Adipose tissue (tissue), 3 donors: ENCODE data around the gene DCAF6. TPM values are rescaled to one million over a fixed set of nuclear protein-coding genes. Genes with fewer than 3 reads are reported as not detected.

Experiments
- H3K27ac ChIP-seq: one replicate; pipeline ENCODE4 v1.5.1; 2013; ENCODE audit warnings: low read depth, low read length
- WGBS, 3 donors: extraction: QIAGEN DNeasy Blood & Tissue Kit; methylation state at CpG; one replicate each; pipeline ENCODE4 v1.1.7; 2013; 5-methylcytosine and 5-hydroxymethylcytosine counted together
- polyA plus RNA-seq, 3 donors: library from polyadenylated mRNA; stranded (reverse); fragments of 200-250 nt; gene quantifications; one replicate each; pipeline ENCODE4 v1.2.3, GENCODE V29; 2013
- donor health status: healthy with polysubstance abuse.
- donor health status: Bipolar disorder and iron deficiency.
- donor health status: healthy.

The DCAF6 gene
- polyA plus RNA-seq, 3 donors = 12.8 to 56.2 (median 29.1) TPM

GRCh38 chr1:167996266-167996665, 59.8 kb downstream of the DCAF6 start:
- WGBS, 3 donors = 95 to 99% (median 96%) methylated on average over 3 of the region's 3 CpGs

DNA sequence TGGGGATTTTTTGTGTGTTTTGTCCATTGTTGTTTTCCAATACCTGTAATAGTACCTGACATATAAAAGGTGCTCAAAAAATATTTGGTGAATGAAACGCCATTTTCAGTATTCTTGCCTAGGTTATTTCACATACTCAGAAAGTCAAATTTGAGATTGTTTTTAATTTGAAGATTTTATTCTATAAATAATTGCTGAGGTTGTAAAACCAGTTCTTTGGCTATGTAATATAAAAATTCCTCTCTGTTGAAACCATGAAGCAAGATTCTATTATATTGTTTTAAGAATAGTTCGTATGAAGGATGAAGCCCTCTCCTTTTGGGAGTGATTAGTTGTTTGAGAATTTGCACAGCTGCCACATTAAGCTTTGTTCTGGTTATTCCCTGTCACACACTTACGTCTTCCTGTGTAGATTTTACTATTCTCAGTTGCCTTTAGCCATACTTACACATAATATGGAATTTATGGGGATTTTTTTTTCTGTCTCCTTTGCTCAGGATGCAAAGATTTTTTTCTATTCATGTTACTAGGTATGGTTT, 60.6 kb downstream of the DCAF6 start:
- 51 to 96% (median 92%) methylated on average over 3 of the region's 3 CpGs for WGBS, 3 donors
- H3K27ac ChIP-seq = no peak overlapping the region

More at GRCh38 chr1:167996266-167996665, 59.8 kb downstream of the DCAF6 start:
- no peak overlapping the region for H3K27ac ChIP-seq

DNA sequence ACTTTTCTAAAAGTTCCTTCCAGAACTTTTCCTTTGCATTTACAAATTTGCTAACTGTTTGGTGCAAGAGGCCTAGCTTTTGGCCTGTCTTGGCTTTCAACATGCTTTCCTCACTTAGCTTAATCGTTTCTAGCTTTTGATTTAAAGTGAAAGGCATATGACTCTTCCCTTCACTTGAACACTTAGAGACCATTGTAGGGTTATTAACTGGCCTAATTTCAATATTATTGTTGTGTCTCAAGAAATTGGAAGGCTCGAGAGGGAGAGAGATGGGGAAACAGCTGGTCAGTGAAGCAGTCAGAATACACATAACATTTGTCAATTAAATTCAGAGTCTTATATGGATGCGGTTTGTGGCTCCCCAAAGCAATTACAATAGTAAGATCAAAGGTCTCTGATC, 63.4 kb downstream of the DCAF6 start:
- H3K27ac ChIP-seq = no peak overlapping the region

DNA sequence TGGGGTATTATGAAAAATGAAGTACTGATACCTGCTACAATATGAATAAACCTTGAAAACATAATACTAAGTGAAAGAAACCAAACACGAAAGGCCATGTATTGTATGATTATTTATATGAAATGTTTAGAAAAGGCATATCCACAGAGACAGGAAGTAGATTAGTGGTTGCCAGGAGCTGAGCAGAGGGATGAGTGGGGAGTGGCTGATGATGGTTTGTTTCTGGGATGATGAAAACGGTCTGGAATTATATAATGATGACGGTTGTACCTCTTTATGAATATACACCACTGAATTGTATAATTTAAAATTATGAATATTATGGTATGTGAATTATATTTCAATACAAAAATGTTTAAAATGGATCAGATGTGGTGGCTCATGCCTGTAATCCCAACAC, 64.2 kb downstream of the DCAF6 start:
- H3K27ac ChIP-seq = no peak overlapping the region
- 90 to 98% (median 93%) methylated on average over 3 of the region's 3 CpGs for WGBS, 3 donors

More for the DNA sequence above, 63.4 kb downstream of the DCAF6 start:
- 79 to 90% (median 81%) methylated on average over 3 of the region's 3 CpGs for WGBS, 3 donors

- WGBS, 3 donors = 95 to 100% (median 97%) methylated on average over 1 of the region's 1 CpG
- H3K27ac ChIP-seq = no peak overlapping the region
Observed at GRCh38 chr1:168001213-168001612, 64.7 kb downstream of the DCAF6 start.

- H3K27ac ChIP-seq = no peak overlapping the region
- 97 to 99% (median 98%) methylated on average over 2 of the region's 2 CpGs for WGBS, 3 donors
Observed at GRCh38 chr1:168004531-168004930, 68.0 kb downstream of the DCAF6 start.

GRCh38 chr1:168005529-168005928, 69.0 kb downstream of the DCAF6 start:
- no peak overlapping the region for H3K27ac ChIP-seq

GRCh38 chr1:168007691-168008090, 71.2 kb downstream of the DCAF6 start:
- H3K27ac ChIP-seq = no peak overlapping the region
- WGBS, 3 donors = 93 to 100% (median 94%) methylated on average over 1 of the region's 1 CpG

GRCh38 chr1:168008595-168008994, 72.1 kb downstream of the DCAF6 start:
- WGBS, 3 donors = 86 to 97% (median 88%) methylated on average over 5 of the region's 5 CpGs
- no peak overlapping the region for H3K27ac ChIP-seq

DNA sequence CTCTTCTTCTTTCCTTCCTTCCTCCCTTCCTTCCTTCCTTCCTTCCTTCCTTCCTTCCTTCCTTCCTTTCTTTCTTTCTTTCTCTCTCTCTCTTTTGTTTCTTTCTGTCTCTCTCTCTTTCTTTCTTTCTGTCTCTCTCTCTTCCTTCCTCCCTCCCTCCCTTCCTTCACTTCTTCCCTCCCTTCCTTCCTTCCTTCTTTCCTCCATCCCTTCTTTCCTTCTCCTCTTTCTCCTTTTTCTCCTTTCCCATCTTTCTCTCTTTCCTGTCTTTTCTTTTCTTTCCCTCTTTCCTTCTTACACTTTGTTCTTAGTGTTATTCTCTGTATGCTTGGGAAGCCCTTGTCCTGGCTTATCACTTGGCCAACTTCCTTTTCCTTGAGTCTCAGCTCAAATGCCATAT, 72.8 kb downstream of the DCAF6 start:
- no peak overlapping the region for H3K27ac ChIP-seq

DNA sequence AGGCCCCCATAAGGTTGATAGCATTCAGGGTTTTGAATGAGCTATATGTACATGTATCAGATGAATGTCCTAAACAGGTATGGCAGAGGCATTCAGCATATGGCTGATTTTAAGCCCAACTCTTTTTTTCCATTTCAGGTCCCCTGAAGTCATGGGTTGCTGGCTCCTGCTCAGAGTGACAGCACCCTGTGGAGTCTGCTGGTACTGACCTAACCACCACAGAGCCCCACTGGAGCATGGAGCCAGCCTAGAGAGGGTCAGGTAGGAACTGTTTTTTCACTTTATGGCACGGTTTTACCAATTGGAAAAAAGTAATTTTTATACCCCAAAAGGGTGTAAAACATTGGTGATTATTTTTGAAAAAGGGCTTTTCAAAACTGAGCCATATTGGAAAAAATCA, 82.9 kb downstream of the DCAF6 start:
- WGBS, 3 donors = 88 to 97% (median 92%) methylated on average over 1 of the region's 1 CpG
- H3K27ac ChIP-seq = no peak overlapping the region

- no peak overlapping the region for H3K27ac ChIP-seq
- WGBS, 3 donors = 93 to 97% (median 93%) methylated on average over 5 of the region's 5 CpGs
Observed at GRCh38 chr1:168031198-168031597, 94.7 kb downstream of the DCAF6 start.

DNA sequence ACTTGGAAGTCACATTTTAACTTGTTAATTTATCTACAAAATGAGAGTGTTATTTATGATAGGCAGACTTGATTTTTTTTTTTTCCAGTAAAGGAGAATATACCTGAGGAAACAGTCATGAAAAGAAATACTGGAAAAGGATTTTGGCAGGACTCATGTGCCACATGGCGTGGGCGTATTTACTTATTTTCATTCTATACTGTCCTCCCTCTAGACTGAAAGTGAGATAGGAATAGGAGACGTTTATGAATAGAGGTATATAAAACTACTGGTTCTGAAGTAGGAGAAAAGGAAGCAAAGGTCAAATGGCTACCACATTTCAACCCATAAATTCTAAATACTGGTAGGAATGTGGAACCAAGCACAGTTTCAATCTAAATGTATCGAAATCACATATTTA, 95.1 kb downstream of the DCAF6 start:
- WGBS, 3 donors = 84 to 92% (median 88%) methylated on average over 4 of the region's 4 CpGs
- H3K27ac ChIP-seq = no peak overlapping the region

DNA sequence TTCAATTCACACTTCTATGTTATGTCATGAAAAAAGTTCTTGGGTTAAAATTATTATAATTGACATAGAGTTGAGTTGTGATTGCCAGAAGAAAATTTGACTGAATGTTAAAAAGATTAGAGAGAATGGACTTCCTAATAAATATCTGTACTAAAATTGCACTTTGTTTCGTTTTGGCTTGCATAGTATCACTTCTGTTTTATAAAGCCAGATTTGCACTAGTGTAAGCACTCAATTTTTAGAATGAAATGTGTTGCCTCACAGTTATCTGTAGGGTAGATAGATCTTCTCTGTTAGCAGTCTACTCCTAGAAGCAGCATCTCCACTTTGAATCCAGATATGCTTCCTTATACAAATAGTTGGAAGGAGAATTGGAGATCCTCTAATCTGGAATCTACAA, 95.5 kb downstream of the DCAF6 start:
- H3K27ac ChIP-seq = no peak overlapping the region
- WGBS, 3 donors = 85 to 93% (median 86%) methylated on average over 1 of the region's 1 CpG

DNA sequence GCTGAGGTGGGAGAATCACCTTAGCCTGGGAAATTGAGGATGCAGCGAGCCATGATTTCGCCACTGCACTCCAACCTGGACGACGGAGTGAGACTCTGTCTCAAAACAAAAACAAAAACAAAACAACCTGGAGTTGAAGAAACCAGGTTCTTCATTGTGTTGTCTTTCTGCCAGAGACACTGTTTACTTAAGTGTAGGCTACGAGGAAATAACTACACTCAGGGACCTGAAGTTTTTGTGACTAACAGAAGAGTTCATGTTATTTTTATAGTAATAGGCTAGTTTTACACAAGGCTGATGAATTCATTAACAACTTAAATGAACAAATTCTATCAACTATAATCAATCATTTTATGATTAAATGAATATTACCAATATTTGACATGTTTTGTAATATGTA, 98.9 kb downstream of the DCAF6 start:
- WGBS, 3 donors = 87 to 97% (median 95%) methylated on average over 5 of the region's 5 CpGs
- no peak overlapping the region for H3K27ac ChIP-seq

- WGBS, 3 donors = 96 to 99% (median 98%) methylated on average over 2 of the region's 2 CpGs
- H3K27ac ChIP-seq = no peak overlapping the region
Observed at GRCh38 chr1:168042362-168042761, 105.9 kb downstream of the DCAF6 start.

DNA sequence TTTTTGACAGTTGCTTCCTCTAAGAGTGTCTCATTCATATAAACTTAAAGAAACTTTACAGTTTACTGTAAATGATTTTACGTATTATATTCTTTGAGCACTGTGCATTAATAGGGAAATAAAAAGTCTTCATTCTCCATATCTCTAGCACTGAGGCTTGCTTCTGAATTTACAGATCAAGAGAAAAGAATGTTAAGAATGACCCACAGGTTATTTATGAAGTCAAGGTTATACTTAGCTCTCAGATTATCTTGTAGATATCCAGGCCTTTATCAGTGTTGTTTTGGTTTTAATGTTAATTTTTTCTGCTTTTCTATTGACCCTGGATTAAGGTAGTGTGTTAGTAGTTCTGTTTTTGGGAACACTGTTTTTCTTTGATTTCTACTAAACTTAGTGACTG, 108.8 kb downstream of the DCAF6 start:
- no peak overlapping the region for H3K27ac ChIP-seq
- 85 to 95% (median 95%) methylated on average over 1 of the region's 1 CpG for WGBS, 3 donors

DNA sequence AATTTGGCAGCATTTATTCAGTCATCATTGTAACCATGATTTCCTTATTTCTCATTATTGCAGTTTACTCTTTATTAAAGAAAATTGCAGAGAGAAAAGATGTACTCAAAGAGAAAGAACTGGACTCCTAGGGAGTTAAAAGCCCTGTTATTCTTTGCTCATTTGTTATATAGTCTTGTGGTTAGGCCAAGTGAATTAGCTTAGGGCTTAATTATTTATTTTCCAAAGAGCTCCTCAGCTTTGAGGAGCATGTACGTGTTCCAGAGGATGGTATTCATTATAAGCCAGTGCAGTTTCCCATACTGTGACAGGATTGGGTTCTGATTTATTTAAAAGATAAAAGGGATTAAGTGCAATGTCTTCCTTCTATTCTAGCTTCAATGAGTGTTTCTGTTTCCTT, 113.8 kb downstream of the DCAF6 start:
- WGBS, 3 donors = 93 to 95% (median 95%) methylated on average over 1 of the region's 1 CpG
- no peak overlapping the region for H3K27ac ChIP-seq

GRCh38 chr1:168050880-168051279, 114.4 kb downstream of the DCAF6 start:
- 84 to 94% (median 92%) methylated on average over 1 of the region's 1 CpG for WGBS, 3 donors
- H3K27ac ChIP-seq = no peak overlapping the region

DNA sequence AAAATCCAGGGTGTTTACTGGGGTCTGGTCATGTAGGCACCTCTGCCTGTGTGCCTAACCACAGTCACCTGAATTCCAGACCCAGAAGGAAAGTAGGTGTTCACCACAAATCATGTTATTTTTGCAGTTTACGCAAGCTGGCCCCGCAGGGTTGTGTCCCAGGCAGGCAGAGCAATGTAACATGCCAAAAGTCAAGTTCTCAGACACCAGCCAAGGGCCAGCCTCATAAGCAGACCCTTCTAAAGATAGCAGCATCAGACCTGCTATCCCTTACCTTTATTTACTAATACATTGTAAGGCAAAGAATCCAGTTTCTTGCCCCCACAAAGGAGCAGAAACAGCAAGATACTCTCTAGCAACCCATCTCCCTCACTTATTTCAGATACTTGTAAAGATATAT, 117.2 kb downstream of the DCAF6 start:
- H3K27ac ChIP-seq = no peak overlapping the region
- 86 to 94% (median 87%) methylated on average over 2 of the region's 2 CpGs for WGBS, 3 donors

DNA sequence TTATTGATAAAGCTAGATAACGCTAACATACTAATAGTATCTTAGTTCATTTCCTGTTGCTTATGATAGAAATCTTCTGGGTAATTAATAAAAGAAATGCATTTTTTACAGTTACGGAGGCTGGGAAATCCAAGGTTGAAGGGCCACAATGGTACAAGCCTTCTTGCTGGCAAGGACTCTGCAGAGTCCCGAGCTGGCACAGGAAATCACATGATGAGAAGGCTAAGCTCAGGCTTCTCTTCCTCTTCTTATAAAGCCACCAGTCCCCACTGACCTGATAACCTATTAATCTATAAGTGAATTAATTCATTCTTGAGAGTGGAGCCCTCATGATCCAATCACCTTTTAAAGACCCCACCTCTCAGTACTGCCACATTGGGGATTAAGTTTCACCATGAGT, 117.6 kb downstream of the DCAF6 start:
- no peak overlapping the region for H3K27ac ChIP-seq
- 59 to 81% (median 60%) methylated on average over 3 of the region's 3 CpGs for WGBS, 3 donors
